Hematopoietic multipotent progenitor cell treated with erythropoietin and hydrocortisone succinate and interleukin-3 and kit ligand, for 8 days (in vitro differentiated cells): ENCODE results near the gene DOK5.

Experiments
- DNase-seq: peaks from one replicate; pipeline ENCODE4 v3.0.0-alpha.2; 2015

DOK5 gene

GRCh38 chr20:54619682-54620081, 144.3 kb downstream of the DOK5 start:
- DNase-seq, result no peak

- no peak for DNase-seq
Measured at GRCh38 chr20:54620611-54621010, 145.2 kb downstream of the DOK5 start.

DNA sequence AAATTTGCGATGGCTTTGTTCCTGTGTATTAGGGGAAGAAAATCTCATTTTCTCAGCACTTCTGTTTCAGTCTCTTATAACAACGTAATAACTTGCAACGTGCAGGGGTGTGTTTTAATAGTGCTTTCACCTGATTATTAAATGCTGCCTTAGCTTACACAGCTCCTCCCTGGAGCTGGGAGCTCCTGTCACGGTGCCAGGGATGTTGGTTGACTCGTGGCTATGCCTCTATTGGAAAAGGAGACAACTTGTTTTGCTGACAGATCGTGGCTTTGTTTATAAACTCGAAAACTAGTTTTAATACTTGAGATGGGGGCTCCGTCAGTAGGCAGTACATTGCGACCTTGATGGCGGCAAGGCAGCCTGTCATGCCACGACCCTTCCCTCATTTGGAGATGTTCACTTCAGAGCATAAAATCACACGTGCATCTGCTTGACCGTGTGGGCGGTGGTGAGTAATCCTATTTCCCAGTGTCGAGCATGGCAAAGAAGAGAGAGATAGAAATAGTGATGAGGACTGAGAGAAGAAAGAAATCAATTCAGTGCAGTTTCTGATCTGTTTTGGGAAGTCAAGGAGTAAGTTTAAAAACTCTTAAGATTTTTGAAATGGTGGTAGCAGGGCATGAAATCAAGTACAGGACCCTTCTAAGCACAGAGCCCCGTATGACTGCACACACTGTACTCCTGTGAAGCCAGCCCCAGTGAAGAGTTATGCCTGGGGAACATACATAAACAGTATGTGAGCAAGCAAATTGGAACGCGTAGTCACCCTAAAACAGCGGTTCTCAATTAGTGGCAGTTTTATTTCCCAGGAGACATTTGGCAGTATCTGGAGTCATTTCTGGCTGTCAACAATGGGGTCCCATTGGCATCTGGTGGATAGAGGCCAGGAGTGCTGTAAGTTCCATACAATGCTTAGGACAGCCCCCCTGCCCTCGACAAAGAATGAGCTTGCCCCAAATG, 147.2 kb downstream of the DOK5 start:
- no peak for DNase-seq

GRCh38 chr20:54623991-54624569, 148.7 kb downstream of the DOK5 start:
- no peak for DNase-seq

GRCh38 chr20:54624706-54625390, 149.5 kb downstream of the DOK5 start:
- DNase-seq, result no peak

- no peak for DNase-seq
Measured at GRCh38 chr20:54625497-54625896, 150.1 kb downstream of the DOK5 start.

- no peak for DNase-seq
Measured at GRCh38 chr20:54626126-54626525, 150.7 kb downstream of the DOK5 start.

GRCh38 chr20:54629632-54630031, 154.2 kb downstream of the DOK5 start:
- DNase-seq, result no peak

- DNase-seq, result no peak
Measured at GRCh38 chr20:54630582-54630981, 155.2 kb downstream of the DOK5 start.

DNA sequence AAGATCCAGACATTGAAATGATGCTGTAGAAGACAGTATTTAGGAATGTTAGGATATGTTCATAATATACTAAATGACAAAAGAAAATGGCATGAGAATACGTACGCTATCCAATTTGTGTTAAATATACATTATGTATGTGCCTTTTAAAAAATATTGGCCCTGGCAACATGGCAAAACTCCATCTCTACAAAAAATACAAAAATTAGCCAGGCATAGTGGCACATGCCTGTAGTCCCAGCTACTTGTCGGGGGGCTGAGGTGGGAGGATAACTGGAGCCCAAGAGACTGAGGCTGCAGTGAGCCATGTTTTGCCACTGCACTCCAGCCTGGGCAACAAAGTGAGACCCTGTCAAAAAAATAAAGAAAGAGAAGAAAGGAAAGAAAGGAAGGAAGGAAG, 155.7 kb downstream of the DOK5 start:
- no peak for DNase-seq

- DNase-seq, result no peak
Measured at GRCh38 chr20:54633374-54634355, 158.3 kb downstream of the DOK5 start.

GRCh38 chr20:54636575-54636974, 161.2 kb downstream of the DOK5 start:
- no peak for DNase-seq

GRCh38 chr20:54639941-54640340, 164.5 kb downstream of the DOK5 start:
- no peak for DNase-seq

- DNase-seq, result no peak
Measured at GRCh38 chr20:54640800-54641199, 165.4 kb downstream of the DOK5 start.

DNA sequence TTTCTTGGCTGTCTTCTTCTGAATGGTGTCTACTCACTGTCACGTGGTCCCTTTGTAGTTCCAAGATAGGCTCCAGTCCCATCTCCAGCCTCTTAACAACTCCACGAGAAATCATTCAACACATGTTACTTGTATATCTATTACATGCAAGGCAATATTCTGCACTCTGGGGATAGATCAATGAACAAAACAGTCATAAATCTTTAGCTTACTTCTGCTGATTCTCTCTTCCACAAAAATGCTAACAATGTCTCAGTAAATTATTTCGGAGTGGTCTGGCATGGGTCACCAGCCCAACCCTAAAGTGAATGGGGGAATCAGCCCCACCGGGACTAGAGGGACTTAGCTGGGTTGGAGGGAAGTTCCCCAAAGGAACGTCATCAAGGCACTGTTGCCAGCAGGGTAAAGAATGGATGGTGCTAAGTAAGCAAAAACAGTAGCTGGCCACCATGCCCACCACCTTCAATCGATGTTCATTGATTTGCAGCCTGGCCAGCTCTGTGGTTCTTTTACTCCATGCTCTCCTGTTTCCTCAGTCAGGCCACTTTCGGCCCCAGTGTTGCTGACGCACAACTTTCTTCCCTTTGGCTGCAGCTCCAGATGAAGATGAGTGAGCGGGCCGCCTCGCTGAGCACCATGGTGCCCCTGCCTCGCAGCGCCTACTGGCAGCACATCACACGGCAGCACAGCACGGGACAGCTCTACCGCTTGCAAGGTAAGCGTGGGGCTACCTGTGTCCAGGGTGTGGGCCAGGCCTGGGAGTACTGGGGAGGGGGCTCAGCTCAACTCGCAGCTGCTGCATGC, 167.7 kb downstream of the DOK5 start:
- no peak for DNase-seq

- DNase-seq, result no peak
Measured at GRCh38 chr20:54643761-54644160, 168.4 kb downstream of the DOK5 start.

DNA sequence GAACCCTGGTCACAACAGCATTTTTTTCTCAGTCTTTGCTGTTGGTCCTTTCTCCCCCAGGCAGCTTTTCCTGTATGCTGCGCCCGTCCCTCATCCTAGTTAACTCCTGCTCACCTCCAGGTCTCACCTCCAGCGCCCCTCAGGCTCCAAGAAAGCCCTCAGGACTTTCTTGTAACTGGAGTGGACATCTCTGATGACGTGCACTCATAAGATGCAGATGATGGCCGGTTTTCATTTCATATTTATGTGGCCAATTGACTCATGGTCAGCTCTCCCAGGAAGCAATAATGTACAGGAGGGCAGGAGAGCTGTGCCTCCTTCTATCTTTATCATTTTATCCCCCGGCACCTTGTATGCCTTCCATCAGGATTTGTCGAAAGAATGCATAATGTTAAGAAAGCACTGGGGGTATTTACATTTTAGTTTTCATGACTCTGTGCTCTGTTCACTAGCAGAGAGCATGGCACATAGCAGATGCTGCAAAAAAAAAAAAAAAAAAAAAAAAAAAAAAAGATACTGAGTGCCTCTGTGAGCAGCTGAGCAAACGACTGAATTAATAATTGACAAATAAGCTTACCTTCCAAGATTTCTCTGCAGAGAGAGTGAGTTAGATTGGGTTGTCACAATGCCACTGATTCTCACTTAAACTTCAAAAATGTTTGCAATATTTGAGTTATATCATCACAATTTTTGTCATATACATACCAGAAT, 170.2 kb downstream of the DOK5 start:
- no peak for DNase-seq

DNA sequence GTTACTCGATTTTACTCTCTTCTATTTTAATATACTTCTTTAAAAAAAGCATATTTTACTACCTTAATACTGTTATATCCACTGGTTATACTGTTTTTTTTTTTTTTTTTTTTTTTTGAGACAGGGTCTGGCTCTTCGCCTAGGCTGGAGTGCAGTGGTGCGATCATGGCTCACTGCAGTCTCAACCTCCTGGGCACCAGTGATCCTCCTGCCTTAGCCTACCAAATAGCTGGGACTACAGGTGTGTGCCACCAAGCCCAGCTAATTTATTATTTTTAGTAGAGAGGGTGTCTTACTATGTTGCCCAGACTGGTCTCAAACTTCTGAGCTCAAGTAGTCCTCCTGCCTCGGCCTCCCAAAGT, 170.7 kb downstream of the DOK5 start:
- DNase-seq, result no peak

DNA sequence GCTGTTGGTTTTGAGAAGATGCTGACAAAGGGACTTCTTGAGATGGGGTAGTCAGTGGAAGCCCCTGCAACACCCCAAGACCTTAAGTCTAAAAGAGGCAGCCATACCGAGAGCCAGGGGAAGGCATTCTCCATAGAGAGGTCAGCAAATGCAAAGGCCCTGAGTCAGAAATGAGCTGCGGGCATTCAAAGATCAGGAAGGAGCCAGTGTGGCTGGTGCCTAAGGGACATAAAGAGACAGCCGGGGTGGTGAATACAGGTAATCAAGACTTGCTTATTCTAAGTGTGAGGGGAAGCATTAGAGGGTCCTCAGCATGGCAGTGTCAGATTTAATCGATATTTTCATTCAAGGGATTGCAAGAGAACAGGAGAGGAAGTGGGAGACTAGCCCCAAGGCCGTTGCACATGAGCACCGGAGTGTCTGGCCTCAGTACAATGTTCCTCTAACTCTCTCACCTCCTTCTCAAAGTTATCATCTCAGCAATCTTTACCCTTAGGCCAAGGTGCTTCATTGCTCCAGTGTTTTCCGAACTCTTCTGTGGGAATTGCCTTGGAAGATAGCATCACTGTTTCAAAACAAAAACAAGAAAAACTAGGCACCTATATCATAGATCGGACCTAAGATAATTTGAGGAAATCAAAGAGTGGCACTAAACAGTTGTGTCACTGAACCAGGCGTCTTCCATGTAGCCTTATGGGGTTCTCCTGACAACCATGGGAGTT, 173.2 kb downstream of the DOK5 start:
- DNase-seq, result no peak

GRCh38 chr20:54649511-54649962, 174.1 kb downstream of the DOK5 start:
- peak; percentile 72 for DNase-seq
